HG03558 (cell line): ENCODE results near the gene AIMP2.
"Not testable (repeated sequence)": the region's sequence is repeated elsewhere in the genome, so short reads cannot be mapped to it uniquely, and the experiment has no call there.

ENCODE experiments used
- ATAC-seq: cut with Tn5 transposase; IDR thresholded peaks from one replicate; pipeline ENCODE4 v1.9.1; 2021; ENCODE audit warnings: moderate number of reproducible peaks; ENCODE audit not compliant: unreplicated experiment; ENCODE audit errors: extremely low read depth

The AIMP2 gene

GRCh38 chr7:6008668-6009611 lies at the start of gene AIMP2, which contains the start of gene PMS2:
AIMP2 (plus strand) TSS chr7:6009272; CDS start chr7:6009364, 92 bp downstream.
PMS2 (minus strand) TSS chr7:6009049; CDS start chr7:6009019, 30 bp downstream.
- peak; percentile 86 for ATAC-seq

GRCh38 chr7:5963205-5963604 lies 45.9 kb upstream of the AIMP2 start:
- not testable (repeated sequence) for ATAC-seq

- not testable (repeated sequence) for ATAC-seq
Measured at GRCh38 chr7:5963810-5964209, 45.3 kb upstream of the AIMP2 start.

- ATAC-seq = not testable (repeated sequence)
Measured at GRCh38 chr7:5970347-5970911, 38.6 kb upstream of the AIMP2 start, which contains the start of gene RSPH10B. RSPH10B (minus strand) TSS chr7:5970689; CDS start chr7:5967116, 3,573 bp downstream.

- ATAC-seq = not testable (repeated sequence)
Measured at GRCh38 chr7:5973580-5973979, 35.5 kb upstream of the AIMP2 start.

GRCh38 chr7:5979680-5980314 lies 29.3 kb upstream of the AIMP2 start:
- not testable (repeated sequence) for ATAC-seq

- not testable (repeated sequence) for ATAC-seq
Measured at GRCh38 chr7:5987061-5987460, 22.0 kb upstream of the AIMP2 start.

GRCh38 chr7:5997210-5997808 lies 11.8 kb upstream of the AIMP2 start:
- ATAC-seq = no peak

- ATAC-seq = no peak
Measured at GRCh38 chr7:6007386-6007785, 1.7 kb upstream of the AIMP2 start.

GRCh38 chr7:6007835-6008590 lies 1.1 kb upstream of the AIMP2 start:
- not testable (repeated sequence) for ATAC-seq

GRCh38 chr7:6010370-6010769 lies 1.3 kb downstream of the AIMP2 start:
- not testable (repeated sequence) for ATAC-seq

GRCh38 chr7:6011541-6011940 lies 2.5 kb downstream of the AIMP2 start:
- ATAC-seq = no peak

GRCh38 chr7:6012355-6013104 lies 3.5 kb downstream of the AIMP2 start:
- no peak for ATAC-seq

GRCh38 chr7:6015917-6016652 lies 7.0 kb downstream of the AIMP2 start:
- ATAC-seq = no peak

- ATAC-seq = no peak
Measured at GRCh38 chr7:6016653-6016966, 7.5 kb downstream of the AIMP2 start.

- no peak for ATAC-seq
Measured at GRCh38 chr7:6020371-6021286, 11.6 kb downstream of the AIMP2 start.

GRCh38 chr7:6022707-6023106 lies 13.6 kb downstream of the AIMP2 start:
- ATAC-seq = no peak
